ENCODE results near the gene ADD1. TPM values are rescaled to one million over a fixed set of nuclear protein-coding genes. Genes with fewer than 3 reads are reported as not detected.

ADD1 gene
- total RNA-seq, 1 experiment from 2014 or later: 181 TPM

DNA sequence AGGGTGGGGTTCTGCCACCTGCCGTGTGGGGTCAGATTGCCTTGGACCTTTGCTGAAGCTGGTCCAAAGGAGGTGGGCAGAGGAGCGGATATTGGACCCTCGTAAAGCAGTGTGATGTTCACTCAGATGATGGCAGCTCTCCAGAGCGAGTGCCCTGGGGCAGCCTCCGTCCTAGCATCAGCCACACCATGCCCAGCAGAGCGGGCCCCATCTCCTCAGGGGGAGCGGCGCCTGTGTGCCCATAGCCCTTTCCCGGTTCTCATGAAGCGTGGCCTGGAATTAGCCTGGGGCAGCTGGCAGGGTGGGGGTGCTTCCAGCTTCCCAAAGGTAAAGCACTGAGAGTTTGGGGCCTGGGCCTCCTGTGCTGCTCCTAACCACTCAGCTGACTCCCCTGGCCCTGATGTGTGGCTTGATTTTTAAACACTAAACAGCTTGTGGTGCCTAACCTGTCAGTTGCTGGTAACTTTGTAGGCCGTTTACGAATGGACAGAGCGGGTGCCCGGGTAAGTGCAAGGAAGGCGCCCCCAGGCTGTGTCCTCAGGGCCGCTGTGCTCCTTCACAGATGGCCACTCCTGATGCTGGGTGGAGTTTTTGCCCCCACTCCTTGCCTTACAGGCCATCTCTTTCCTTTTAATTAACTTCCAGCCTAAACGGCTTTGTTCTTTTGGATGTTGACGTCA lies 83.5 kb downstream of the ADD1 start:
- ChIA-PET CTCF (no interaction called here), POLR2A (ENCODE audit: unreplicated experiment) (no interaction called here)
- Histone ChIP-seq H4K20me1 (ENCODE audit: insufficient read depth) (no peaks in the 10 kb centered on the region; the same call in 1 of the 2 replicates), H3F3A (ENCODE audit: insufficient read depth, low read depth) (peaks cover 11% of the 10 kb centered on the region; the same call in 1 of the 2 replicates), H2AFZ (no peak overlapping the region), H3K27ac (no peak overlapping the region), H3K79me2 (ENCODE audit: low read depth) (no peaks in the 10 kb centered on the region), H3K9me3 (ENCODE audit: insufficient read depth, low read depth) (no peaks in the 10 kb centered on the region), H3K4me3 (no peak overlapping the region), H3K4me1 (replicated peaks; ENCODE audit: insufficient read depth) (no peaks in the 10 kb centered on the region), H3K4me2 (no peak overlapping the region), H3K27me3 (ENCODE audit: insufficient read depth, low read depth) (no peaks in the 10 kb centered on the region), H3K36me3 (ENCODE audit: low read depth) (no peaks in the 10 kb centered on the region), H3K9me2 (ENCODE audit: insufficient read depth) (no peaks in the 10 kb centered on the region)
- BruUV-seq (replicated peaks): no TSS peak
- no peak for TF ChIP-seq EZH2 (IDR thresholded peaks at IDR 0.05; ENCODE audit: low read depth)
- TF ChIP-seq, protein P1, sequence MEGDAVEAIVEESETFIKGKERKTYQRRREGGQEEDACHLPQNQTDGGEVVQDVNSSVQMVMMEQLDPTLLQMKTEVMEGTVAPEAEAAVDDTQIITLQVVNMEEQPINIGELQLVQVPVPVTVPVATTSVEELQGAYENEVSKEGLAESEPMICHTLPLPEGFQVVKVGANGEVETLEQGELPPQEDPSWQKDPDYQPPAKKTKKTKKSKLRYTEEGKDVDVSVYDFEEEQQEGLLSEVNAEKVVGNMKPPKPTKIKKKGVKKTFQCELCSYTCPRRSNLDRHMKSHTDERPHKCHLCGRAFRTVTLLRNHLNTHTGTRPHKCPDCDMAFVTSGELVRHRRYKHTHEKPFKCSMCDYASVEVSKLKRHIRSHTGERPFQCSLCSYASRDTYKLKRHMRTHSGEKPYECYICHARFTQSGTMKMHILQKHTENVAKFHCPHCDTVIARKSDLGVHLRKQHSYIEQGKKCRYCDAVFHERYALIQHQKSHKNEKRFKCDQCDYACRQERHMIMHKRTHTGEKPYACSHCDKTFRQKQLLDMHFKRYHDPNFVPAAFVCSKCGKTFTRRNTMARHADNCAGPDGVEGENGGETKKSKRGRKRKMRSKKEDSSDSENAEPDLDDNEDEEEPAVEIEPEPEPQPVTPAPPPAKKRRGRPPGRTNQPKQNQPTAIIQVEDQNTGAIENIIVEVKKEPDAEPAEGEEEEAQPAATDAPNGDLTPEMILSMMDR (conservative IDR thresholded peaks at IDR 0.05): no peak
- intact Hi-C loops (cut with micrococcal nuclease; ENCODE audit: unreplicated experiment): no loop called here
- DNase-seq: no peak

DNA sequence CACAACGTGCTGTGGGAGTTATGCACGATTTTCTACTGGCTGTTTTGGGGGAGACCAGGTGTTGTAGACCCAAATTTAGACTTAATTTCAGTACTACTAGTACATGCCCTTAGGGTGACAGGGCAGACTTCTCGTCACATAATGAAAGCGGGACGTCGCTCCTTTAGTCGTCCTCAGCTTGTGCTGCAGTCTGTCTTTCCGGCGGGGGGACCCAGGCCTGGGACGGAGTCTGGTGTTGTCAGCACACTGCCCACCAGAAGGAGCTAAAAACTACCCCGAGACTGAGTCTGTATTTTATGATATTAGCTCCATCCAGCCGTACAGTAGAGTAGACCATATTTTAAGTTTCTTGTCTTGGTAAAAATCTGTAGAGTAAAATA lies 84.0 kb downstream of the ADD1 start:
- Histone ChIP-seq H3K9me2 (ENCODE audit: insufficient read depth) (no peaks in the 10 kb centered on the region), H3K4me3 (no peak overlapping the region), H3K4me2 (no peak overlapping the region), H3K27ac (no peak overlapping the region), H3K36me3 (ENCODE audit: low read depth) (no peaks in the 10 kb centered on the region), H3K79me2 (ENCODE audit: low read depth) (no peaks in the 10 kb centered on the region), H3K27me3 (ENCODE audit: insufficient read depth, low read depth) (no peaks in the 10 kb centered on the region), H3F3A (ENCODE audit: insufficient read depth, low read depth) (peaks cover 11% of the 10 kb centered on the region; the same call in 1 of the 2 replicates), H2AFZ (no peak overlapping the region), H4K20me1 (ENCODE audit: insufficient read depth) (no peaks in the 10 kb centered on the region; the same call in 1 of the 2 replicates), H3K9me3 (ENCODE audit: insufficient read depth, low read depth) (no peaks in the 10 kb centered on the region), H3K4me1 (replicated peaks; ENCODE audit: insufficient read depth) (no peaks in the 10 kb centered on the region)
- intact Hi-C loops (cut with micrococcal nuclease; ENCODE audit: unreplicated experiment): no loop called here
- ChIA-PET POLR2A (ENCODE audit: unreplicated experiment) (no interaction called here), CTCF (no interaction called here)
- no peak for DNase-seq
- no peak for TF ChIP-seq EZH2 (IDR thresholded peaks at IDR 0.05; ENCODE audit: low read depth)
- TF ChIP-seq, protein P1 (conservative IDR thresholded peaks at IDR 0.05): no peak
- no TSS peak for BruUV-seq (replicated peaks)

DNA sequence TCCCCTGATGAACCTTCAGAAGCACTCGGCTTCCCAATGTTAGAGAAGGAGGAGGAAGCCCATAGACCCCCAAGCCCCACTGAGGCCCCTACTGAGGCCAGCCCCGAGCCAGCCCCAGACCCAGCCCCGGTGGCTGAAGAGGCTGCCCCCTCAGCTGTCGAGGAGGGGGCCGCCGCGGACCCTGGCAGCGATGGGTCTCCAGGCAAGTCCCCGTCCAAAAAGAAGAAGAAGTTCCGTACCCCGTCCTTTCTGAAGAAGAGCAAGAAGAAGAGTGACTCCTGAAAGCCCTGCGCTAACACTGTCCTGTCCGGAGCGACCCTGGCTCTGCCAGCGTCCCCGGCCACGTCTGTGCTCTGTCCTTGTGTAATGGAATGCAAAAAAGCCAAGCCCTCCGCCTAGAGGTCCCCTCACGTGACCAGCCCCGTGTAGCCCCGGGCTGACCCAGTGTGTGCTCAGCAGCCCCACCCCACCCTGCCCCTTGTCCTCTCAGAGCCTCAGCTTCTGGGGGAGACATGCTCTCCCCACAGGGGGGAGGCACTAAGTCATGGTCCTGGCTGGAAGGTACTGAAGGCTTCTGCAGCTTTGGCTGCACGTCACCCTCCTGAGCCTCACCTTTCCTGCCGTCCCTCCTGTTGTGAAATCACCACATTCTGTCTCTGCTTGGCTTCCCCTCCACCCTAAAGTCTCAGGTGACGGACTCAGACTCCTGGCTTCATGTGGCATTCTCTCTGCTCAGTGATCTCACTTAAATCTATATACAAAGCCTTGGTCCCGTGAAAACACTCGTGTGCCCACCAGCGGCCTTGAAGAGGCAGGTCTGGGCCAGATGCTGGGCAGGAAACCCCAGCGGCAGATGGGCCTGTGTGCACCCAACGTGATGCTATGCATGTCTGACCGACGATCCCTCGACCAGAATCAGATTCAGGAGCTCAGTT lies 84.9 kb downstream of the ADD1 start:
- no peak overlapping the region for H3K4me3 ChIP-seq
- peaks cover 11% of the 10 kb centered on the region; the same call in 1 of the 2 replicates for H3F3A ChIP-seq (ENCODE audit: insufficient read depth, low read depth)
- H3K4me2 ChIP-seq: no peak overlapping the region
- no peak for DNase-seq
- CTCF ChIA-PET: no interaction called here
- BruUV-seq (replicated peaks): TSS peak; percentile 50
- H3K27me3 ChIP-seq (ENCODE audit: insufficient read depth, low read depth): no peaks in the 10 kb centered on the region
- no peaks in the 10 kb centered on the region for H3K36me3 ChIP-seq (ENCODE audit: low read depth)
- H3K9me3 ChIP-seq (ENCODE audit: insufficient read depth, low read depth): no peaks in the 10 kb centered on the region
- POLR2A ChIA-PET (ENCODE audit: unreplicated experiment): no interaction called here
- H3K27ac ChIP-seq: no peak overlapping the region
- H4K20me1 ChIP-seq (ENCODE audit: insufficient read depth): no peaks in the 10 kb centered on the region; the same call in 1 of the 2 replicates
- H3K9me2 ChIP-seq (ENCODE audit: insufficient read depth): no peaks in the 10 kb centered on the region
- no peak for TF ChIP-seq EZH2 (IDR thresholded peaks at IDR 0.05; ENCODE audit: low read depth)
- TF ChIP-seq, protein P1 (conservative IDR thresholded peaks at IDR 0.05): no peak
- H3K79me2 ChIP-seq (ENCODE audit: low read depth): no peaks in the 10 kb centered on the region
- no peak overlapping the region for H2AFZ ChIP-seq
- H3K4me1 ChIP-seq (replicated peaks; ENCODE audit: insufficient read depth): no peaks in the 10 kb centered on the region
- intact Hi-C loops (cut with micrococcal nuclease; ENCODE audit: unreplicated experiment): no loop called here
